Esophagus muscularis mucosa (tissue), 4 donors: Measurements from ENCODE around the gene STX18. TPM values are rescaled to one million over a fixed set of nuclear protein-coding genes. Genes with fewer than 3 reads are reported as not detected.
"Not testable (repeated sequence)": the region's sequence is repeated elsewhere in the genome, so short reads cannot be mapped to it uniquely, and the experiment has no call there.

Experiments
- DNase-seq: peaks from one replicate; pipeline ENCODE4 v3.0.0-alpha.2; 2017; ENCODE audit errors: extremely low spot score
- H3K27ac ChIP-seq, 4 donors: fragments of 200-600 bp; sonication (generic); replicated peaks in 1 of 4; 1 replicate in 3 of 4; 2 replicates in 1 of 4; pipeline ENCODE4 v1.5.1; 2016 to 2019; ENCODE audit warnings: mild to moderate bottlenecking in 1 of 4
- H3K27me3 ChIP-seq, 4 donors: fragments of 200-600 bp; sonication (generic); one replicate each; pipeline versions ENCODE4 v1.5.1 to v1.6.0; 2016 to 2019
- H3K36me3 ChIP-seq, 4 donors: fragments of 200-600 bp; sonication (generic); one replicate each; pipeline ENCODE4 v1.5.1; 2016 to 2019
- H3K4me1 ChIP-seq, 4 donors: fragments of 200-600 bp; sonication (generic); one replicate each; pipeline ENCODE4 v1.5.1; 2016 to 2019
- H3K4me3 ChIP-seq, 4 donors: fragments of 200-600 bp; sonication (generic); 1 replicate in 2 of 4; 2 replicates in 2 of 4; pipeline ENCODE4 v1.5.1; 2016 to 2019; ENCODE audit warnings: mild to moderate bottlenecking in 4 of 4, moderate library complexity in 1 of 4
- H3K9me3 ChIP-seq, 4 donors: fragments of 200-600 bp; sonication (generic); 1 replicate in 3 of 4; 2 replicates in 1 of 4; pipeline ENCODE4 v1.5.1; 2016 to 2019
- EP300 ChIP-seq: sonication (generic); formaldehyde crosslinking; IDR thresholded peaks from one replicate; pipeline ENCODE4 v1.6.1; 2017; ENCODE audit warnings: antibody characterized with exemption
- POLR2A ChIP-seq: fragments of 450-650 bp; IDR thresholded peaks from one replicate; pipeline ENCODE4 v1.6.1; 2017; ENCODE audit warnings: antibody characterized with exemption, moderate library complexity, mild to moderate bottlenecking, low read depth
- POLR2AphosphoS5 ChIP-seq, 2 donors: sonication (generic); formaldehyde crosslinking; IDR thresholded peaks; one replicate each; pipeline ENCODE4 v1.6.1; 2017; ENCODE audit warnings: antibody characterized with exemption in 2 of 2
- WGBS: methylation state at CpG from one replicate; pipeline ENCODE4 v1.1.5; 2018; 5-methylcytosine and 5-hydroxymethylcytosine counted together
- intact Hi-C: fragments of 100-400 bp; cut with DNase I; formaldehyde crosslinking; loops from one replicate; pipeline ENCODE4 v1.15.1; 2023
- total RNA-seq, 4 donors: library from RNA; depleted of rRNA; stranded (reverse); fragments of >200 nt; gene quantifications; one replicate each; pipeline versions ENCODE4 v1.1.0 to v1.2.1, GENCODE V29; 2016
- TF ChIP-seq, protein P1 (sequence below), 3 experiments: fragments of 200-600 bp in 2 of 3; fragments of 450-650 bp in 1 of 3; sonication (generic) in 2 of 3; IDR thresholded peaks; one replicate each; pipeline ENCODE4 v1.5.1; 2017 to 2019; ENCODE audit warnings: antibody characterized with exemption in 3 of 3, mild to moderate bottlenecking in 2 of 3, moderate library complexity in 1 of 3

Gene STX18
- total RNA-seq, 4 donors from 2014 or later, result 14.5 to 21.0 (median 17.8) TPM

DNA sequence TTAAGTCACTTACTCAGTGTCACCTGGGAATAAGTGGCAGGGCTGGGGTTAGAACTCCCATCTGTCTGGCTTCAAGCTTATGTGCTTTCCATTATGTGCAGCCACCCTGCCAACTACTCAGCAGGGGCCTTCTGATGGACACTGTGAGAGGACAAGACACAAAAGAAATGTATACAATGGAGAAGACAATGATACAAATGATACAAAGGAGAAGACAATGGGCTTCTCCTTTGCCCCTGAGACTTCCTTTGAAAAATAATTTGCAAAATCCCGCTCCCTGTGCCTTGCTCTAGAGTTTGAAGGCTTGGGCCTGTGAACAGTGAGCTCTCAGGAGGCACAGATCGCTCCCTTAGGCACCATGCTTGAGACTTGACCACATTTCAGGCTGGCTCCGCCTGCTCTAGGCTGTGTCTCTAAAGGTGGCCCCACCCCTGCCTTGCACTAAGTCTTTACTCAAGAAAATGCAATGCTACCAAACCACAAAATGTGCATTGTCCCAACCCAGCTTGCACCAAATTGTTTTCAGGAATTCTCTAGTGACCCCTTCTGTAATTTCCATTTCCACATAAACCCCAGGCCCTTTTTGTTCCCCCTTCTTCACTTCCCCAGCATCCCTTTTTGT, 27.1 kb upstream of the STX18 start:
- no peak overlapping the region for H3K27ac ChIP-seq
- no peaks in the 10 kb centered on the region for H3K9me3 ChIP-seq
- 97% methylated on average over 3 of the region's 3 CpGs for WGBS
- H3K4me1 ChIP-seq, result no peaks in the 10 kb centered on the region
- no peak for TF ChIP-seq POLR2A
- no peak for TF ChIP-seq EP300
- TF ChIP-seq POLR2AphosphoS5 (IDR thresholded peaks at IDR 0.05), result no peak
- TF ChIP-seq, protein P1, sequence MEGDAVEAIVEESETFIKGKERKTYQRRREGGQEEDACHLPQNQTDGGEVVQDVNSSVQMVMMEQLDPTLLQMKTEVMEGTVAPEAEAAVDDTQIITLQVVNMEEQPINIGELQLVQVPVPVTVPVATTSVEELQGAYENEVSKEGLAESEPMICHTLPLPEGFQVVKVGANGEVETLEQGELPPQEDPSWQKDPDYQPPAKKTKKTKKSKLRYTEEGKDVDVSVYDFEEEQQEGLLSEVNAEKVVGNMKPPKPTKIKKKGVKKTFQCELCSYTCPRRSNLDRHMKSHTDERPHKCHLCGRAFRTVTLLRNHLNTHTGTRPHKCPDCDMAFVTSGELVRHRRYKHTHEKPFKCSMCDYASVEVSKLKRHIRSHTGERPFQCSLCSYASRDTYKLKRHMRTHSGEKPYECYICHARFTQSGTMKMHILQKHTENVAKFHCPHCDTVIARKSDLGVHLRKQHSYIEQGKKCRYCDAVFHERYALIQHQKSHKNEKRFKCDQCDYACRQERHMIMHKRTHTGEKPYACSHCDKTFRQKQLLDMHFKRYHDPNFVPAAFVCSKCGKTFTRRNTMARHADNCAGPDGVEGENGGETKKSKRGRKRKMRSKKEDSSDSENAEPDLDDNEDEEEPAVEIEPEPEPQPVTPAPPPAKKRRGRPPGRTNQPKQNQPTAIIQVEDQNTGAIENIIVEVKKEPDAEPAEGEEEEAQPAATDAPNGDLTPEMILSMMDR (IDR thresholded peaks at IDR 0.05), result no peak
- peaks cover 0 to 6% (median 0%) of the 10 kb centered on the region in 4 donors for H3K36me3 ChIP-seq
- DNase-seq, result no peak
- intact Hi-C loops, result no loop called here
- no peak overlapping the region for H3K4me3 ChIP-seq
- no peaks in the 10 kb centered on the region for H3K27me3 ChIP-seq

DNA sequence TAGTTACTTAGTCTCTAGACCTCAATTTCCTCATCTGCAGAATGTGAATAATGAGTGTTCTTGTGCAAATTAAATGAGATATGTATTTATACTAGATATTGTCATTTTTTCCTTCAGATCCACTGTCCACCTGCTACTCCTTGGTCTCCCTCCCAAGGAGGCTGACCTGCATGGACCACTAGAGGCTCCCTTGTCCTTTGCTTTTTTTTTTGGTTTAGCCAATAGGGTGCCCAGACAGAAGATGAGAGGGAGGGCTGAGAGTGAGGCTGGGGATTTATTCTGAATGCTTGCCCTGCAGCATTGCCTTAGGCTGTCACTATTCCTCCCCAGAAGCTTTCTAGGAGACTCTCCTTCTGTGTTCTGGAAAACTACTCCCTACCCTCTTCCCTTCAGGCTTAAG, 24.5 kb upstream of the STX18 start:
- H3K27me3 ChIP-seq, H3K9me3 ChIP-seq, intact Hi-C loops, H3K27ac ChIP-seq, H3K4me1 ChIP-seq, DNase-seq, H3K4me3 ChIP-seq, H3K36me3 ChIP-seq: not testable (repeated sequence)

GRCh38 chr4:4564522-4564921, 22.7 kb upstream of the STX18 start:
- Histone ChIP-seq H3K36me3 (peaks cover 0 to 8% (median 3%) of the 10 kb centered on the region in 4 donors), H3K4me3 (no peak overlapping the region), H3K27me3 (no peaks in the 10 kb centered on the region), H3K9me3 (no peaks in the 10 kb centered on the region), H3K4me1 (no peaks in the 10 kb centered on the region), H3K27ac (no peak overlapping the region)
- TF ChIP-seq EP300 (no peak), POLR2AphosphoS5 (IDR thresholded peaks at IDR 0.05) (no peak), POLR2A (no peak)
- TF ChIP-seq, protein P1 (IDR thresholded peaks at IDR 0.05), result no peak
- 74% methylated on average over 3 of the region's 3 CpGs for WGBS
- DNase-seq, result no peak
- intact Hi-C loops, result no loop called here

GRCh38 chr4:4560642-4561041, 18.8 kb upstream of the STX18 start:
- no peak for DNase-seq

DNA sequence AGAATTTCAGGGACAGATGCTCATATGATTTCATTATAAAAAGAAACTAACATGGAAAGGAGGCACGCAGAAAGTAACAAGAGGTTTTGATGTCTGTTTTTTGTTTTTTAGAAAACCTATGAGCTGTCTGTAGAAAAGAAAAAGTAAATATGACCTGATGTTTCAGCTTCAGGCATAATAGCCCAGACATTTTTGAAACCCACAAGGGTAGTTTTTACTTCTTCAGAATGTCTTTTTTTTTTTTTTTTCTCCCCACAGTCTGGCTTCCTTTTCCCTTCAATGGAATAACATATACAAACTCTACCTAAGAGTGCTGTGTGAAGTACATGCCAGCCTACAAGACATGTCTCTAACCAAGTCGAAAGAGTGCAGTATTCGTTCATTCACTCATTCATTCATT, 18.3 kb upstream of the STX18 start:
- WGBS, result 71% methylated on average over 3 of the region's 3 CpGs

More at GRCh38 chr4:4560642-4561041, 18.8 kb upstream of the STX18 start:
- Histone ChIP-seq H3K27me3 (no peaks in the 10 kb centered on the region), H3K4me3 (no peak overlapping the region), H3K36me3 (peaks cover 0 to 8% (median 3%) of the 10 kb centered on the region in 4 donors), H3K27ac (no peak overlapping the region), H3K4me1 (no peaks in the 10 kb centered on the region), H3K9me3 (no peaks in the 10 kb centered on the region)
- WGBS, result 63% methylated on average over 5 of the region's 5 CpGs
- intact Hi-C loops, result no loop called here
- TF ChIP-seq EP300, result no peak
- TF ChIP-seq POLR2A, result no peak
- TF ChIP-seq, protein P1 (IDR thresholded peaks at IDR 0.05), result no peak
- no peak for TF ChIP-seq POLR2AphosphoS5 (IDR thresholded peaks at IDR 0.05)

More for the DNA sequence above, 18.3 kb upstream of the STX18 start:
- intact Hi-C loops, result no loop called here
- H3K36me3 ChIP-seq, result peaks cover 0 to 8% (median 2%) of the 10 kb centered on the region in 4 donors
- DNase-seq, result no peak
- H3K4me3 ChIP-seq, result no peak overlapping the region
- no peaks in the 10 kb centered on the region for H3K27me3 ChIP-seq
- no peak overlapping the region for H3K27ac ChIP-seq
- TF ChIP-seq, protein P1 (IDR thresholded peaks at IDR 0.05), result no peak
- no peak for TF ChIP-seq POLR2A
- TF ChIP-seq POLR2AphosphoS5 (IDR thresholded peaks at IDR 0.05), result no peak
- no peak for TF ChIP-seq EP300
- no peaks in the 10 kb centered on the region for H3K4me1 ChIP-seq
- no peaks in the 10 kb centered on the region for H3K9me3 ChIP-seq
